ENCODE data around the gene DPYSL4. TPM values are rescaled to one million over a fixed set of nuclear protein-coding genes. Genes with fewer than 3 reads are reported as not detected.

The DPYSL4 gene
- total RNA-seq, 1 donor from 2014 or later = 55.9 TPM

- no peak for TF ChIP-seq CTCF (IDR thresholded peaks at IDR 0.05; ENCODE audit: unreplicated experiment)
- Mint-ChIP-seq H3K27ac (no peak overlapping the region), H3K27me3 (no peaks in the 10 kb centered on the region), H3K4me3 (ENCODE audit: low read depth) (no peak overlapping the region), H3K9me3 (ENCODE audit: low read depth) (no peaks in the 10 kb centered on the region), H3K36me3 (ENCODE audit: insufficient read depth) (no peaks in the 10 kb centered on the region), H3K4me1 (ENCODE audit: low read depth) (no peaks in the 10 kb centered on the region)
- no peak for DNase-seq (ENCODE audit: low spot score, unreplicated experiment)
These were observed 11.8 kb downstream of the DPYSL4 start for GRCh38 chr10:132198381-132199181.

GRCh38 chr10:132199268-132199853 is 12.6 kb downstream of the DPYSL4 start:
- TF ChIP-seq CTCF (IDR thresholded peaks at IDR 0.05; ENCODE audit: unreplicated experiment) = no peak
- no peaks in the 10 kb centered on the region for H3K36me3 Mint-ChIP-seq (ENCODE audit: insufficient read depth)
- no peaks in the 10 kb centered on the region for H3K27me3 Mint-ChIP-seq
- H3K27ac Mint-ChIP-seq = no peak overlapping the region
- no peak overlapping the region for H3K4me3 Mint-ChIP-seq (ENCODE audit: low read depth)
- no peaks in the 10 kb centered on the region for H3K9me3 Mint-ChIP-seq (ENCODE audit: low read depth)
- no peak for DNase-seq (ENCODE audit: low spot score, unreplicated experiment)
- H3K4me1 Mint-ChIP-seq (ENCODE audit: low read depth) = no peaks in the 10 kb centered on the region

DNA sequence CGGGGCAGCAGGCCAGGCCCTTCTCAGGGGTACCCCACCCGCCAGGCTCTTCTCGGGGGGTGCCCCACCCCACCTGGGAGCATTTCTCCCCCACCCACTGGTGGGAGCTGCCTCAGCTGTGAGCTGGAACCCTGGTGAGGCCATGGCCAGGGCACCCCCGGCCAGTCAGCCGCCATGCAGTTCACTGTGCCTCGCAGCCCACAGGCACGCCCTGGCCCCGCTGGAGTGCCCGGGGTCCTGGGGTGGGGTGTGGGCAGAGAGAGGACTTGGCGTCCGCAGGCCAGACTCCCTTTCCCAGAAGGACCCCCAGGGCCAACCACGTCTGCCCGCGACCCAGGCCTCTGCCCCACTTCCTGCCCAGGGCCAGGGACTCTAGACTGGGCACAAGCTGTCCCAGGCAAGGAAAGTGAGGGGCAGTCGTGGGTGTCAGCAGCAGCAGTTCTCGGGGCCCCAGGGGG is 13.1 kb downstream of the DPYSL4 start:
- Mint-ChIP-seq H3K4me1 (ENCODE audit: low read depth) (no peaks in the 10 kb centered on the region), H3K36me3 (ENCODE audit: insufficient read depth) (no peaks in the 10 kb centered on the region), H3K27ac (no peak overlapping the region)

DNA sequence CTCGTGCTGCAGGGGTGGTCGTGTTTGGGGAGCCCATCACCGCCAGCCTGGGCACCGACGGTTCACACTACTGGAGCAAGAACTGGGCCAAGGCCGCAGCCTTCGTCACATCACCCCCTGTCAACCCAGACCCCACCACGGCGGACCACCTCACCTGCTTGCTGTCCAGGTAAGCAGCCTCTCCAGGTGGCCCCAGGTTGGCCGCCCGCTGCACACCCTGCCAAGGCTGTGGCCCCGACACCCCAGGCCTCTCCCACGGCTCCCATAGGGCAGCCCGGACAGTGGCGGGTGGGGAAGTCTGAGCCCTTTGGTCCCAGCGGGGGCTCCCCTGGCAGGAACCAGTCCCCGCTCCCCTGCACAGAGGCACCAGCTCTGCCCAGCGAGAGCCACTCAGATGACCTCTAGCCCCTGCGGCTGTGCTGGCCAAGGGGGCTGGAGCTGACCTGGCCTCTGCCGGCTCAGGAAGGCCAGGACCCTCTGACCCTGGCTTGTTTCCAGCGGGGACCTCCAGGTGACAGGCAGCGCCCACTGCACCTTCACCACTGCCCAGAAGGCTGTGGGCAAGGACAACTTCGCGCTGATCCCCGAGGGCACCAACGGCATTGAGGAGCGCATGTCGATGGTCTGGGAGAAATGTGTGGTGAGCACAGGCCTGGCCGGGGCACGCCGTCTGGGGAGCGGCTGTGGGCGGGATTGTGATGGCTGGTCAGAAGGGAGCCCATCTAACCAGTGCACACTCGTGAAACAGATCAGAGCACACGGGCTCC is 13.8 kb downstream of the DPYSL4 start:
- H3K36me3 Mint-ChIP-seq (ENCODE audit: insufficient read depth) = no peaks in the 10 kb centered on the region
- no peaks in the 10 kb centered on the region for H3K27me3 Mint-ChIP-seq
- H3K27ac Mint-ChIP-seq = no peak overlapping the region
- no peak for TF ChIP-seq CTCF (IDR thresholded peaks at IDR 0.05; ENCODE audit: unreplicated experiment)
- no peaks in the 10 kb centered on the region for H3K9me3 Mint-ChIP-seq (ENCODE audit: low read depth)
- no peak for DNase-seq (ENCODE audit: low spot score, unreplicated experiment)
- no peak overlapping the region for H3K4me3 Mint-ChIP-seq (ENCODE audit: low read depth)
- no peaks in the 10 kb centered on the region for H3K4me1 Mint-ChIP-seq (ENCODE audit: low read depth)

More for the DNA sequence above, 13.1 kb downstream of the DPYSL4 start:
- TF ChIP-seq CTCF (IDR thresholded peaks at IDR 0.05; ENCODE audit: unreplicated experiment) = no peak
- Mint-ChIP-seq H3K27me3 (no peaks in the 10 kb centered on the region), H3K9me3 (ENCODE audit: low read depth) (no peaks in the 10 kb centered on the region), H3K4me3 (ENCODE audit: low read depth) (no peak overlapping the region)
- DNase-seq (ENCODE audit: low spot score, unreplicated experiment) = no peak

All from progenitor cell of endocrine pancreas (in vitro differentiated cells).